PC-3 (cell line): ENCODE results near the gene PLA2G2A. TPM values are rescaled to one million over a fixed set of nuclear protein-coding genes. Genes with fewer than 3 reads are reported as not detected.

Source experiments
- ATAC-seq: fragments of 200-7000 bp; cut with Tn5 transposase; 2 replicates; pipeline ENCODE4 v1.9.1; 2020; ENCODE audit warnings: mild to moderate bottlenecking, moderate library complexity
- BruUV-seq: library from RNA; stranded (reverse); fragments of 400-500 nt; replicated peaks from 2 replicates; lab custom pipeline; 2021; lab: Mats Ljungman, UMichigan
- CTCF ChIA-PET: fragments of 300-600 bp; sonication (Branson Sonifier 250); formaldehyde crosslinking; loops from one replicate; lab custom pipeline; 2022; ENCODE audit warnings: antibody characterized with exemption; lab: Charles Lee
- POLR2A ChIA-PET: fragments of 300-600 bp; sonication (Branson Sonifier 250); formaldehyde crosslinking; loops from one replicate; lab custom pipeline; 2022; ENCODE audit warnings: antibody characterized with exemption; ENCODE audit not compliant: unreplicated experiment; lab: Charles Lee
- DNase-seq: peaks from one replicate; pipeline ENCODE4 v3.0.0-alpha.2; 2015
- H2AFZ ChIP-seq: fragments of 300-600 bp; sonication (generic); 2 replicates; pipeline ENCODE4 v1.6.0; 2016; ENCODE audit warnings: antibody characterized with exemption, low read length
- H3F3A ChIP-seq: fragments of 300-600 bp; sonication (generic); one replicate; pipeline ENCODE4 v1.6.0; 2017; ENCODE audit warnings: antibody characterized with exemption, low read length, control low read depth, mild to moderate bottlenecking; ENCODE audit not compliant: unreplicated experiment
- H3K27ac ChIP-seq: fragments of 300-600 bp; sonication (generic); 2 replicates; pipeline ENCODE4 v1.5.1; 2016; ENCODE audit warnings: mild to moderate bottlenecking, low read length
- H3K27me3 ChIP-seq: fragments of 300-600 bp; sonication (generic); 2 replicates; pipeline ENCODE4 v1.6.1; 2016; ENCODE audit warnings: low read length, mixed read lengths
- H3K36me3 ChIP-seq: fragments of 300-600 bp; sonication (generic); 2 replicates; pipeline ENCODE4 v1.6.1; 2016; ENCODE audit warnings: low read depth, mixed run types, low read length, mixed read lengths
- H3K4me1 ChIP-seq: fragments of 300-600 bp; sonication (generic); 2 replicates; pipeline ENCODE4 v1.5.1; 2016; ENCODE audit warnings: low read length; ENCODE audit not compliant: insufficient read depth
- H3K4me2 ChIP-seq: fragments of 300-600 bp; sonication (generic); 2 replicates; pipeline ENCODE4 v1.6.0; 2016; ENCODE audit warnings: low read length
- H3K4me3 ChIP-seq: fragments of 300-600 bp; sonication (generic); 2 replicates; pipeline ENCODE4 v1.5.1; 2016; ENCODE audit warnings: mild to moderate bottlenecking, low read length, mixed read lengths
- H3K79me2 ChIP-seq: fragments of 300-600 bp; sonication (generic); 2 replicates; pipeline ENCODE4 v1.6.1; 2017; ENCODE audit warnings: low read length, mixed read lengths
- H3K9ac ChIP-seq: fragments of 300-600 bp; sonication (generic); 2 replicates; pipeline ENCODE4 v1.6.0; 2016; ENCODE audit warnings: mild to moderate bottlenecking, low read length
- H3K9me2 ChIP-seq: fragments of 300-600 bp; sonication (generic); replicated peaks from 2 replicates; pipeline ENCODE4 v1.6.1; 2016; ENCODE audit warnings: mixed run types, low read length, mixed read lengths
- H3K9me3 ChIP-seq: fragments of 300-600 bp; sonication (generic); 2 replicates; pipeline ENCODE4 v1.6.1; 2016; ENCODE audit warnings: low read length, mixed read lengths
- H4K20me1 ChIP-seq: fragments of 300-600 bp; sonication (generic); 2 replicates; pipeline ENCODE4 v1.6.1; 2016; ENCODE audit warnings: low read length, mixed read lengths
- CTCF ChIP-seq: fragments of 300-600 bp; sonication (generic); conservative IDR thresholded peaks from 2 replicates; pipeline ENCODE4 v1.5.1; 2017; ENCODE audit warnings: antibody characterized with exemption, low read depth, mild to moderate bottlenecking, low read length
- EZH2 ChIP-seq: fragments of 300-600 bp; sonication (generic); IDR thresholded peaks from one replicate; pipeline ENCODE4 v1.6.1; 2017; ENCODE audit warnings: antibody characterized with exemption, mild to moderate bottlenecking, low read length; ENCODE audit not compliant: unreplicated experiment
- EZH2phosphoT487 ChIP-seq: fragments of 300-600 bp; sonication (generic); IDR thresholded peaks from 2 replicates; pipeline ENCODE4 v1.6.1; 2018; ENCODE audit warnings: mild to moderate bottlenecking, antibody characterized with exemption, low read length, borderline replicate concordance
- intact Hi-C: fragments of 100-400 bp; cut with micrococcal nuclease; formaldehyde crosslinking; loops from 2 replicates; pipeline ENCODE4 v1.9.0; 2023
- total RNA-seq: library from RNA; depleted of rRNA; stranded (reverse); fragments of >200 nt; gene quantifications from 2 replicates; pipeline ENCODE4 v1.2.3, GENCODE V29; 2014

The PLA2G2A gene
- total RNA-seq, 1 experiment from 2014 or later = not detected

- H4K20me1 ChIP-seq = no peaks in the 10 kb centered on the region
- H3F3A ChIP-seq = no peaks in the 10 kb centered on the region
- no peaks in the 10 kb centered on the region for H3K79me2 ChIP-seq
- DNase-seq = no peak
- no TSS peak for BruUV-seq
- ChIA-PET POLR2A (no interaction called here), CTCF (no interaction called here)
- H3K4me1 ChIP-seq = no peaks in the 10 kb centered on the region
- no peaks in the 10 kb centered on the region for H3K9me3 ChIP-seq
- no peak overlapping the region for H2AFZ ChIP-seq
- no peaks in the 10 kb centered on the region for H3K36me3 ChIP-seq
- H3K4me2 ChIP-seq = no peak overlapping the region
- no peak for ATAC-seq
- no peak overlapping the region for H3K4me3 ChIP-seq
- no peaks in the 10 kb centered on the region for H3K9me2 ChIP-seq
- no peak overlapping the region for H3K9ac ChIP-seq
- no peaks in the 10 kb centered on the region for H3K27me3 ChIP-seq
- H3K27ac ChIP-seq = no peak overlapping the region
- intact Hi-C loops = no loop called here
- TF ChIP-seq EZH2 (no peak), EZH2phosphoT487 (no peak), CTCF (no peak)
Measured at GRCh38 chr1:19940486-19941205, 38.8 kb downstream of the PLA2G2A start.

GRCh38 chr1:19938472-19938871 lies 40.9 kb downstream of the PLA2G2A start:
- ATAC-seq = no peak
- CTCF ChIA-PET = no interaction called here

More at GRCh38 chr1:19938472-19938871, 40.9 kb downstream of the PLA2G2A start:
- H3K4me1 ChIP-seq = no peaks in the 10 kb centered on the region
- TF ChIP-seq CTCF = no peak
- TF ChIP-seq EZH2 = no peak
- TF ChIP-seq EZH2phosphoT487 = no peak
- POLR2A ChIA-PET = no interaction called here
- H3K4me3 ChIP-seq = no peak overlapping the region
- H3K27ac ChIP-seq = no peak overlapping the region
- no peaks in the 10 kb centered on the region for H3F3A ChIP-seq
- no peak for DNase-seq
- no peaks in the 10 kb centered on the region for H3K36me3 ChIP-seq
- no peak overlapping the region for H3K4me2 ChIP-seq
- no peaks in the 10 kb centered on the region for H3K9me2 ChIP-seq
- H4K20me1 ChIP-seq = no peaks in the 10 kb centered on the region
- no peaks in the 10 kb centered on the region for H3K9me3 ChIP-seq
- H2AFZ ChIP-seq = no peak overlapping the region
- no TSS peak for BruUV-seq
- intact Hi-C loops = no loop called here
- H3K9ac ChIP-seq = no peak overlapping the region
- H3K27me3 ChIP-seq = no peaks in the 10 kb centered on the region
- H3K79me2 ChIP-seq = no peaks in the 10 kb centered on the region
